HEK293 (cell line): ENCODE results near the gene GSTM1.

Experiments used
- GLI2 ChIP-seq: fragments of 450-650 bp; formaldehyde crosslinking; IDR thresholded peaks from 2 replicates; pipeline ENCODE4; 2017; ENCODE audit warnings: missing biosample characterization, missing genetic modification characterization, low read depth, borderline replicate concordance
- SCRT1 ChIP-seq: fragments of 450-650 bp; formaldehyde crosslinking; IDR thresholded peaks from 2 replicates; pipeline ENCODE4 v1.5.1; 2016; ENCODE audit warnings: missing biosample characterization, missing genetic modification characterization, borderline replicate concordance
- SP7 ChIP-seq: fragments of 450-650 bp; formaldehyde crosslinking; IDR thresholded peaks from 2 replicates; pipeline ENCODE4 v1.5.1; 2016; ENCODE audit warnings: missing biosample characterization, missing genetic modification characterization
- YY2 ChIP-seq: fragments of 450-650 bp; formaldehyde crosslinking; IDR thresholded peaks from 2 replicates; pipeline ENCODE4 v1.5.1; 2016; ENCODE audit warnings: missing biosample characterization, missing genetic modification characterization
- ZBTB17 ChIP-seq: fragments of 450-650 bp; formaldehyde crosslinking; IDR thresholded peaks from 2 replicates; pipeline ENCODE4 v1.5.1; 2016; ENCODE audit warnings: missing biosample characterization, missing genetic modification characterization
- ZFHX2 ChIP-seq: fragments of 450-650 bp; formaldehyde crosslinking; conservative IDR thresholded peaks from 2 replicates; pipeline ENCODE4 v1.5.1; 2016; ENCODE audit warnings: missing biosample characterization, missing genetic modification characterization
- ZFP3 ChIP-seq: fragments of 450-650 bp; formaldehyde crosslinking; IDR thresholded peaks from 2 replicates; pipeline ENCODE4 v1.5.1; 2016; ENCODE audit warnings: low read depth, missing biosample characterization, missing genetic modification characterization
- ZNF112 ChIP-seq: fragments of 450-650 bp; formaldehyde crosslinking; IDR thresholded peaks from 2 replicates; pipeline ENCODE4 v1.5.0; 2017; ENCODE audit warnings: missing biosample characterization, missing genetic modification characterization
- ZNF114 ChIP-seq: fragments of 450-650 bp; formaldehyde crosslinking; IDR thresholded peaks from 2 replicates; pipeline ENCODE4 v1.5.0; 2017; ENCODE audit warnings: missing biosample characterization, missing genetic modification characterization
- ZNF133 ChIP-seq: fragments of 450-650 bp; formaldehyde crosslinking; IDR thresholded peaks from 2 replicates; pipeline ENCODE4 v1.5.1; 2016; ENCODE audit warnings: missing biosample characterization, missing genetic modification characterization
- ZNF155 ChIP-seq: fragments of 450-650 bp; formaldehyde crosslinking; IDR thresholded peaks from 2 replicates; pipeline ENCODE4 v1.5.1; 2016; ENCODE audit warnings: missing biosample characterization, missing genetic modification characterization
- ZNF169 ChIP-seq: fragments of 450-650 bp; formaldehyde crosslinking; IDR thresholded peaks from 2 replicates; pipeline ENCODE4 v1.5.1; 2016; ENCODE audit warnings: missing biosample characterization, missing genetic modification characterization
- ZNF211 ChIP-seq: fragments of 450-650 bp; formaldehyde crosslinking; IDR thresholded peaks from 2 replicates; pipeline ENCODE4 v1.5.1; 2016; ENCODE audit warnings: low read depth, missing biosample characterization, missing genetic modification characterization
- ZNF239 ChIP-seq: fragments of 450-650 bp; formaldehyde crosslinking; IDR thresholded peaks from 2 replicates; pipeline ENCODE4 v1.5.1; 2016; ENCODE audit warnings: missing biosample characterization, missing genetic modification characterization
- ZNF24 ChIP-seq: fragments of 450-650 bp; formaldehyde crosslinking; IDR thresholded peaks from 2 replicates; pipeline ENCODE4 v1.5.1; 2016; ENCODE audit warnings: missing biosample characterization, missing genetic modification characterization
- ZNF324 ChIP-seq: fragments of 450-650 bp; formaldehyde crosslinking; IDR thresholded peaks from 2 replicates; pipeline ENCODE4 v1.5.1; 2016; ENCODE audit warnings: missing biosample characterization, missing genetic modification characterization
- ZNF335 ChIP-seq: fragments of 450-650 bp; formaldehyde crosslinking; conservative IDR thresholded peaks from 2 replicates; pipeline ENCODE4 v1.5.1; 2016; ENCODE audit warnings: missing biosample characterization, missing genetic modification characterization
- ZNF362 ChIP-seq: fragments of 450-650 bp; formaldehyde crosslinking; IDR thresholded peaks from 2 replicates; pipeline ENCODE4 v1.5.1; 2016; ENCODE audit warnings: missing biosample characterization, missing genetic modification characterization
- ZNF404 ChIP-seq: fragments of 450-650 bp; formaldehyde crosslinking; IDR thresholded peaks from 2 replicates; pipeline ENCODE4 v1.5.1; 2017; ENCODE audit warnings: missing biosample characterization, missing genetic modification characterization
- ZNF433 ChIP-seq: fragments of 450-650 bp; formaldehyde crosslinking; IDR thresholded peaks from 2 replicates; pipeline ENCODE4 v1.5.1; 2016; ENCODE audit warnings: missing biosample characterization, missing genetic modification characterization, low read depth
- ZNF48 ChIP-seq: fragments of 450-650 bp; formaldehyde crosslinking; IDR thresholded peaks from 2 replicates; pipeline ENCODE4 v1.5.1; 2016; ENCODE audit warnings: missing biosample characterization, missing genetic modification characterization
- ZNF510 ChIP-seq: fragments of 450-650 bp; formaldehyde crosslinking; IDR thresholded peaks from 2 replicates; pipeline ENCODE4 v1.5.1; 2018; ENCODE audit warnings: mild to moderate bottlenecking, missing genetic modification characterization, missing biosample characterization; ENCODE audit not compliant: insufficient replicate concordance
- ZNF514 ChIP-seq: fragments of 450-650 bp; formaldehyde crosslinking; IDR thresholded peaks from 2 replicates; pipeline ENCODE4 v1.5.1; 2016; ENCODE audit warnings: missing biosample characterization, missing genetic modification characterization
- ZNF530 ChIP-seq: fragments of 450-650 bp; formaldehyde crosslinking; IDR thresholded peaks from 2 replicates; pipeline ENCODE4 v1.5.1; 2016; ENCODE audit warnings: low read depth, missing biosample characterization, missing genetic modification characterization
- ZNF585B ChIP-seq: fragments of 450-650 bp; formaldehyde crosslinking; IDR thresholded peaks from 2 replicates; pipeline ENCODE4 v1.5.1; 2016; ENCODE audit warnings: missing biosample characterization, missing genetic modification characterization
- ZNF626 ChIP-seq: fragments of 450-650 bp; sonication (Bioruptor Pico); formaldehyde crosslinking; IDR thresholded peaks from 2 replicates; pipeline ENCODE4 v1.5.1; 2018; ENCODE audit warnings: missing biosample characterization, missing genetic modification characterization, inconsistent platforms
- ZNF707 ChIP-seq: fragments of 450-650 bp; formaldehyde crosslinking; IDR thresholded peaks from 2 replicates; pipeline ENCODE4 v1.5.1; 2016; ENCODE audit warnings: missing biosample characterization, missing genetic modification characterization
- TF ChIP-seq, protein P1 (sequence below): fragments of 450-650 bp; formaldehyde crosslinking; IDR thresholded peaks from 2 replicates; pipeline ENCODE4 v1.5.1; 2016; ENCODE audit warnings: missing biosample characterization, missing genetic modification characterization, low read depth
- TF ChIP-seq, protein P2 (sequence below): fragments of 450-650 bp; formaldehyde crosslinking; IDR thresholded peaks from 2 replicates; pipeline ENCODE4 v1.5.1; 2016; ENCODE audit warnings: missing biosample characterization, missing genetic modification characterization
- TF ChIP-seq, protein P3 (sequence below): fragments of 450-650 bp; formaldehyde crosslinking; IDR thresholded peaks from 2 replicates; pipeline ENCODE4 v1.5.1; 2016; ENCODE audit warnings: missing biosample characterization, missing genetic modification characterization
- TF ChIP-seq, protein P4 (sequence below): fragments of 450-650 bp; formaldehyde crosslinking; IDR thresholded peaks from 2 replicates; pipeline ENCODE4 v1.5.1; 2016; ENCODE audit warnings: missing biosample characterization, missing genetic modification characterization

The GSTM1 gene

GRCh38 chr1:109740615-109741373, 53.2 kb downstream of the GSTM1 start, which contains the start of gene GSTM3 (continued):
- no peak for TF ChIP-seq ZNF133 (tag by site-specific recombination)
- no peak for TF ChIP-seq ZNF530 (tag by site-specific recombination)
- TF ChIP-seq ZNF433 (tag by site-specific recombination): no peak
- TF ChIP-seq, protein P1, sequence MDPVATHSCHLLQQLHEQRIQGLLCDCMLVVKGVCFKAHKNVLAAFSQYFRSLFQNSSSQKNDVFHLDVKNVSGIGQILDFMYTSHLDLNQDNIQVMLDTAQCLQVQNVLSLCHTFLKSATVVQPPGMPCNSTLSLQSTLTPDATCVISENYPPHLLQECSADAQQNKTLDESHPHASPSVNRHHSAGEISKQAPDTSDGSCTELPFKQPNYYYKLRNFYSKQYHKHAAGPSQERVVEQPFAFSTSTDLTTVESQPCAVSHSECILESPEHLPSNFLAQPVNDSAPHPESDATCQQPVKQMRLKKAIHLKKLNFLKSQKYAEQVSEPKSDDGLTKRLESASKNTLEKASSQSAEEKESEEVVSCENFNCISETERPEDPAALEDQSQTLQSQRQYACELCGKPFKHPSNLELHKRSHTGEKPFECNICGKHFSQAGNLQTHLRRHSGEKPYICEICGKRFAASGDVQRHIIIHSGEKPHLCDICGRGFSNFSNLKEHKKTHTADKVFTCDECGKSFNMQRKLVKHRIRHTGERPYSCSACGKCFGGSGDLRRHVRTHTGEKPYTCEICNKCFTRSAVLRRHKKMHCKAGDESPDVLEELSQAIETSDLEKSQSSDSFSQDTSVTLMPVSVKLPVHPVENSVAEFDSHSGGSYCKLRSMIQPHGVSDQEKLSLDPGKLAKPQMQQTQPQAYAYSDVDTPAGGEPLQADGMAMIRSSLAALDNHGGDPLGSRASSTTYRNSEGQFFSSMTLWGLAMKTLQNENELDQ (tag by site-specific recombination): no peak
- no peak for TF ChIP-seq ZNF514 (tag by site-specific recombination)
- peak; percentile 98 for TF ChIP-seq ZBTB17 (tag by site-specific recombination)
- no peak for TF ChIP-seq SCRT1 (tag by site-specific recombination)
- TF ChIP-seq, protein P2, sequence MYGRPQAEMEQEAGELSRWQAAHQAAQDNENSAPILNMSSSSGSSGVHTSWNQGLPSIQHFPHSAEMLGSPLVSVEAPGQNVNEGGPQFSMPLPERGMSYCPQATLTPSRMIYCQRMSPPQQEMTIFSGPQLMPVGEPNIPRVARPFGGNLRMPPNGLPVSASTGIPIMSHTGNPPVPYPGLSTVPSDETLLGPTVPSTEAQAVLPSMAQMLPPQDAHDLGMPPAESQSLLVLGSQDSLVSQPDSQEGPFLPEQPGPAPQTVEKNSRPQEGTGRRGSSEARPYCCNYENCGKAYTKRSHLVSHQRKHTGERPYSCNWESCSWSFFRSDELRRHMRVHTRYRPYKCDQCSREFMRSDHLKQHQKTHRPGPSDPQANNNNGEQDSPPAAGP (tag by site-specific recombination): no peak
- TF ChIP-seq ZFHX2 (tag by site-specific recombination): peak; percentile 81
- no peak for TF ChIP-seq ZNF362 (tag by site-specific recombination)
- TF ChIP-seq ZNF114 (tag by site-specific recombination): no peak
- no peak for TF ChIP-seq GLI2 (tag by site-specific recombination)
- no peak for TF ChIP-seq ZNF24 (tag by site-specific recombination)
- TF ChIP-seq ZNF48 (tag by site-specific recombination): no peak
- TF ChIP-seq ZNF626 (tag by site-specific recombination): no peak
- no peak for TF ChIP-seq ZNF510 (tag by site-specific recombination)
- TF ChIP-seq, protein P3, sequence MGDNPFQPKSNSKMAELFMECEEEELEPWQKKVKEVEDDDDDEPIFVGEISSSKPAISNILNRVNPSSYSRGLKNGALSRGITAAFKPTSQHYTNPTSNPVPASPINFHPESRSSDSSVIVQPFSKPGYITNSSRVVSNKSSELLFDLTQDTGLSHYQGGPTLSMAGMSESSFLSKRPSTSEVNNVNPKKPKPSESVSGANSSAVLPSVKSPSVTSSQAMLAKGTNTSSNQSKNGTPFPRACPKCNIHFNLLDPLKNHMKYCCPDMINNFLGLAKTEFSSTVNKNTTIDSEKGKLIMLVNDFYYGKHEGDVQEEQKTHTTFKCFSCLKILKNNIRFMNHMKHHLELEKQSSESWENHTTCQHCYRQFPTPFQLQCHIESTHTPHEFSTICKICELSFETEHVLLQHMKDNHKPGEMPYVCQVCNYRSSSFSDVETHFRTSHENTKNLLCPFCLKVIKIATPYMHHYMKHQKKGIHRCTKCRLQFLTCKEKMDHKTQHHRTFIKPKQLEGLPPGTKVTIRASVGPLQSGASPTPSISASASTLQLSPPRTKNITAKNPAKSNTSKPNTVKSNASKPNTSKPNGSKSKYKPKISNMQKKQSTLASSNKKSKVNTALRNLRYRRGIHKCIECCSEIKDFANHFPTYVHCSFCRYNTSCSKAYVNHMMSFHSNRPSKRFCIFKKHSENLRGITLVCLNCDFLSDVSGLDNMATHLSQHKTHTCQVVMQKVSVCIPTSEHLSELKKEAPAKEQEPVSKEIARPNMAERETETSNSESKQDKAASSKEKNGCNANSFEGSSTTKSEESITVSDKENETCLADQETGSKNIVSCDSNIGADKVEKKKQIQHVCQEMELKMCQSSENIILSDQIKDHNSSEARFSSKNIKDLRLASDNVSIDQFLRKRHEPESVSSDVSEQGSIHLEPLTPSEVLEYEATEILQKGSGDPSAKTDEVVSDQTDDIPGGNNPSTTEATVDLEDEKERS (tag by site-specific recombination): no peak
- TF ChIP-seq SP7 (tag by site-specific recombination): 0 out of 2 replicates have a peak, but pooled peaks have one; percentile 9
- no peak for TF ChIP-seq ZNF707
- TF ChIP-seq ZNF112 (tag by site-specific recombination): no peak
- TF ChIP-seq ZNF404 (tag by site-specific recombination): no peak
- TF ChIP-seq, protein P4, sequence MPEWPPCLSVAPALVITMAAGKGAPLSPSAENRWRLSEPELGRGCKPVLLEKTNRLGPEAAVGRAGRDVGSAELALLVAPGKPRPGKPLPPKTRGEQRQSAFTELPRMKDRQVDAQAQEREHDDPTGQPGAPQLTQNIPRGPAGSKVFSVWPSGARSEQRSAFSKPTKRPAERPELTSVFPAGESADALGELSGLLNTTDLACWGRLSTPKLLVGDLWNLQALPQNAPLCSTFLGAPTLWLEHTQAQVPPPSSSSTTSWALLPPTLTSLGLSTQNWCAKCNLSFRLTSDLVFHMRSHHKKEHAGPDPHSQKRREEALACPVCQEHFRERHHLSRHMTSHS (tag by site-specific recombination): no peak
- TF ChIP-seq ZNF585B (tag by site-specific recombination): no peak
- no peak for TF ChIP-seq ZNF169
- peak; percentile 80 for TF ChIP-seq ZNF335
- no peak for TF ChIP-seq ZNF155 (tag by site-specific recombination)
- no peak for TF ChIP-seq ZFP3 (tag by site-specific recombination)
- TF ChIP-seq ZNF211 (tag by site-specific recombination): no peak
- no peak for TF ChIP-seq ZNF239 (tag by site-specific recombination)
- no peak for TF ChIP-seq YY2
- no peak for TF ChIP-seq ZNF324
